Gastrocnemius medialis (tissue), 4 donors: ENCODE results near the gene F11. TPM values are rescaled to one million over a fixed set of nuclear protein-coding genes. Genes with fewer than 3 reads are reported as not detected.
"Not testable (repeated sequence)": the region's sequence is repeated elsewhere in the genome, so short reads cannot be mapped to it uniquely, and the experiment has no call there.

Experiments
- ATAC-seq, 2 donors: fragments of 150-250 bp; one replicate each; pipeline ENCODE4 v1.9.1; 2016
- DNase-seq, 2 donors: peaks; one replicate each; pipeline ENCODE4 v3.0.0-alpha.2; 2019
- H3K27ac ChIP-seq, 4 donors: fragments of 200-600 bp; sonication (generic); 1 replicate in 1 of 4; 2 replicates in 3 of 4; pipeline ENCODE4 v1.5.1; 2016 to 2018; ENCODE audit warnings: mild to moderate bottlenecking in 2 of 4, moderate library complexity in 1 of 4
- H3K27me3 ChIP-seq, 3 donors: fragments of 200-600 bp; sonication (generic) in 2 of 3; 1 replicate in 1 of 3; 2 replicates in 2 of 3; pipeline versions ENCODE4 v1.5.1 to v1.6.0; 2016 to 2019; ENCODE audit warnings: mild to moderate bottlenecking in 1 of 3, moderate library complexity in 1 of 3
- H3K36me3 ChIP-seq, 2 donors: fragments of 200-600 bp; sonication (generic) in 1 of 2; one replicate each; pipeline ENCODE4 v1.5.1; 2017 to 2018
- H3K4me1 ChIP-seq, 2 donors: fragments of 200-600 bp; sonication (generic) in 1 of 2; one replicate each; pipeline ENCODE4 v1.5.1; 2016 to 2017; ENCODE audit warnings: mild to moderate bottlenecking in 2 of 2
- H3K4me3 ChIP-seq, 4 donors: fragments of 200-600 bp; sonication (generic) in 3 of 4; 1 replicate in 1 of 4; 2 replicates in 3 of 4; pipeline ENCODE4 v1.5.1; 2016 to 2019; ENCODE audit warnings: mild to moderate bottlenecking in 2 of 4
- H3K9me3 ChIP-seq, 3 donors: fragments of 200-600 bp; sonication (generic) in 2 of 3; 1 replicate in 1 of 3; 2 replicates in 2 of 3; pipeline ENCODE4 v1.5.1; 2016 to 2019
- CTCF ChIP-seq, 5 experiments: fragments of 450-650 bp in 3 of 5; fragments of 200-600 bp in 2 of 5; sonication (generic) in 2 of 5; IDR thresholded peaks in 4 of 5; conservative IDR thresholded peaks in 1 of 5; 1 replicate in 4 of 5; 2 replicates in 1 of 5; pipeline ENCODE4 v1.5.1; 2016 to 2019; ENCODE audit warnings: antibody characterized with exemption in 5 of 5, mild to moderate bottlenecking in 3 of 5, moderate library complexity in 3 of 5
- POLR2A ChIP-seq, 2 donors: fragments of 450-650 bp; IDR thresholded peaks; one replicate each; pipeline ENCODE4 v1.6.1; 2017; ENCODE audit warnings: antibody characterized with exemption in 2 of 2, mild to moderate bottlenecking in 2 of 2, moderate library complexity in 2 of 2
- in situ Hi-C, 4 donors: fragments of 200-750 bp; cut with MboI; loops; one replicate each; pipeline versions ENCODE4 v1.15.0 to v1.8.0; 2017; ENCODE audit warnings: low sequenced_read_pairs in 4 of 4
- intact Hi-C: fragments of 100-400 bp; cut with DNase I; formaldehyde crosslinking; loops from one replicate; pipeline ENCODE4 v1.15.1; 2023; ENCODE audit warnings: low total_unique reads
- total RNA-seq, 4 donors: library from RNA; depleted of rRNA; stranded (reverse); fragments of >200 nt; gene quantifications; one replicate each; pipeline versions ENCODE4 v1.1.0 to v1.2.3, GENCODE V29; 2016

Gene F11
- total RNA-seq, 4 donors from 2014 or later = 0.22 TPM; not detected in 3

- Histone ChIP-seq H3K27me3 (peaks cover 5 to 8% (median 7%) of the 10 kb centered on the region in 3 donors), H3K4me3 (no peak overlapping the region), H3K27ac (no peak overlapping the region), H3K4me1 (no peaks in the 10 kb centered on the region), H3K9me3 (no peaks in the 10 kb centered on the region), H3K36me3 (no peaks in the 10 kb centered on the region)
- ATAC-seq = no peak
- in situ Hi-C loops = no loop called here
- intact Hi-C loops = no loop called here
- DNase-seq = no peak
- TF ChIP-seq POLR2A (IDR thresholded peaks at IDR 0.05) = no peak
- TF ChIP-seq CTCF (IDR thresholded peaks at IDR 0.05 in 4 of 5, conservative IDR thresholded peaks at IDR 0.05 in 1 of 5) = no peak
Measured at GRCh38 chr4:186307916-186308315, 41.9 kb downstream of the F11 start.

- in situ Hi-C loops (no loop called here), intact Hi-C loops (no loop called here)
- Histone ChIP-seq H3K4me3 (no peak overlapping the region), H3K27me3 (peaks cover 0 to 3% (median 0%) of the 10 kb centered on the region in 3 donors), H3K9me3 (no peaks in the 10 kb centered on the region), H3K36me3 (no peaks in the 10 kb centered on the region), H3K27ac (no peak overlapping the region), H3K4me1 (no peaks in the 10 kb centered on the region)
- DNase-seq = no peak
- TF ChIP-seq CTCF (IDR thresholded peaks at IDR 0.05 in 4 of 5, conservative IDR thresholded peaks at IDR 0.05 in 1 of 5) = no peak
- no peak for TF ChIP-seq POLR2A (IDR thresholded peaks at IDR 0.05)
- no peak for ATAC-seq
Measured at GRCh38 chr4:186318481-186318880, 52.5 kb downstream of the F11 start.

GRCh38 chr4:186324660-186325059 lies 58.7 kb downstream of the F11 start:
- ATAC-seq, H3K9me3 ChIP-seq, H3K27me3 ChIP-seq, H3K27ac ChIP-seq, H3K4me1 ChIP-seq, intact Hi-C loops, in situ Hi-C loops, H3K36me3 ChIP-seq, DNase-seq, H3K4me3 ChIP-seq: not testable (repeated sequence)

- intact Hi-C loops (no loop called here), in situ Hi-C loops (no loop called here)
- Histone ChIP-seq H3K9me3 (peaks cover 0 to 2% (median 0%) of the 10 kb centered on the region in 3 donors), H3K27ac (no peak overlapping the region), H3K4me1 (no peaks in the 10 kb centered on the region), H3K4me3 (no peak overlapping the region), H3K27me3 (no peaks in the 10 kb centered on the region), H3K36me3 (no peaks in the 10 kb centered on the region)
- ATAC-seq (no peak), DNase-seq (no peak)
- TF ChIP-seq POLR2A (IDR thresholded peaks at IDR 0.05) (no peak), CTCF (IDR thresholded peaks at IDR 0.05 in 4 of 5, conservative IDR thresholded peaks at IDR 0.05 in 1 of 5) (no peak)
Measured at GRCh38 chr4:186326391-186326790, 60.4 kb downstream of the F11 start.

GRCh38 chr4:186329372-186329771 lies 63.4 kb downstream of the F11 start:
- in situ Hi-C loops (no loop called here), intact Hi-C loops (no loop called here)
- no peaks in the 10 kb centered on the region for H3K36me3 ChIP-seq
- TF ChIP-seq POLR2A (IDR thresholded peaks at IDR 0.05) (no peak), CTCF (IDR thresholded peaks at IDR 0.05 in 4 of 5, conservative IDR thresholded peaks at IDR 0.05 in 1 of 5) (no peak)
- no peak for ATAC-seq
- DNase-seq = no peak
- H3K27ac ChIP-seq = no peak overlapping the region
- no peaks in the 10 kb centered on the region for H3K27me3 ChIP-seq
- no peaks in the 10 kb centered on the region for H3K4me1 ChIP-seq
- H3K4me3 ChIP-seq = no peak overlapping the region
- H3K9me3 ChIP-seq = peaks cover 0 to 4% (median 0%) of the 10 kb centered on the region in 3 donors
